ENCODE data around the gene GABPB1.

GABPB1 gene

GRCh38 chr15:50341616-50342136 lies 13.3 kb downstream of the GABPB1 start:
- H3K4me3 ChIP-seq (ENCODE audit: low read length): no peak overlapping the region
- no peaks in the 10 kb centered on the region for H3K36me3 ChIP-seq (ENCODE audit: control insufficient read depth, insufficient read depth, low read length, severe bottlenecking)
- no peaks in the 10 kb centered on the region for H3K27me3 ChIP-seq (replicated peaks; ENCODE audit: control insufficient read depth, insufficient read depth, low read length)
- no peaks in the 10 kb centered on the region for H3K9me3 ChIP-seq (ENCODE audit: control insufficient read depth, low read length)
- DNase-seq (ENCODE audit: low read depth): no peak
- H3K9ac ChIP-seq (ENCODE audit: low read length): no peak overlapping the region
- peaks cover 4% of the 10 kb centered on the region for H3K4me1 ChIP-seq (ENCODE audit: control insufficient read depth, insufficient read depth, low read length)

- peaks cover 4% of the 10 kb centered on the region for H3K4me1 ChIP-seq (ENCODE audit: control insufficient read depth, insufficient read depth, low read length)
- no peaks in the 10 kb centered on the region for H3K36me3 ChIP-seq (ENCODE audit: control insufficient read depth, insufficient read depth, low read length, severe bottlenecking)
- no peaks in the 10 kb centered on the region for H3K9me3 ChIP-seq (ENCODE audit: control insufficient read depth, low read length)
- H3K27me3 ChIP-seq (replicated peaks; ENCODE audit: control insufficient read depth, insufficient read depth, low read length): no peaks in the 10 kb centered on the region
- no peak for DNase-seq (ENCODE audit: low read depth)
- no peak overlapping the region for H3K4me3 ChIP-seq (ENCODE audit: low read length)
- no peak overlapping the region for H3K9ac ChIP-seq (ENCODE audit: low read length)
Observed at GRCh38 chr15:50340416-50340815, 14.6 kb downstream of the GABPB1 start.

GRCh38 chr15:50339717-50340116 lies 15.3 kb downstream of the GABPB1 start:
- no peak overlapping the region for H3K4me3 ChIP-seq (ENCODE audit: low read length)

GRCh38 chr15:50335251-50335650 lies 19.7 kb downstream of the GABPB1 start:
- Histone ChIP-seq H3K4me1 (ENCODE audit: control insufficient read depth, insufficient read depth, low read length) (peaks cover under 1% of the 10 kb centered on the region), H3K27me3 (replicated peaks; ENCODE audit: control insufficient read depth, insufficient read depth, low read length) (no peaks in the 10 kb centered on the region), H3K4me3 (ENCODE audit: low read length) (no peak overlapping the region), H3K9ac (ENCODE audit: low read length) (no peak overlapping the region), H3K9me3 (ENCODE audit: control insufficient read depth, low read length) (no peaks in the 10 kb centered on the region), H3K36me3 (ENCODE audit: control insufficient read depth, insufficient read depth, low read length, severe bottlenecking) (no peaks in the 10 kb centered on the region)
- DNase-seq (ENCODE audit: low read depth): no peak

More at GRCh38 chr15:50339717-50340116, 15.3 kb downstream of the GABPB1 start:
- H3K9ac ChIP-seq (ENCODE audit: low read length): no peak overlapping the region
- no peaks in the 10 kb centered on the region for H3K9me3 ChIP-seq (ENCODE audit: control insufficient read depth, low read length)
- no peaks in the 10 kb centered on the region for H3K36me3 ChIP-seq (ENCODE audit: control insufficient read depth, insufficient read depth, low read length, severe bottlenecking)
- no peaks in the 10 kb centered on the region for H3K27me3 ChIP-seq (replicated peaks; ENCODE audit: control insufficient read depth, insufficient read depth, low read length)
- peaks cover 4% of the 10 kb centered on the region for H3K4me1 ChIP-seq (ENCODE audit: control insufficient read depth, insufficient read depth, low read length)
- no peak for DNase-seq (ENCODE audit: low read depth)

GRCh38 chr15:50333229-50333628 lies 21.8 kb downstream of the GABPB1 start:
- Histone ChIP-seq H3K9me3 (ENCODE audit: control insufficient read depth, low read length) (no peaks in the 10 kb centered on the region), H3K4me1 (ENCODE audit: control insufficient read depth, insufficient read depth, low read length) (no peaks in the 10 kb centered on the region), H3K27me3 (replicated peaks; ENCODE audit: control insufficient read depth, insufficient read depth, low read length) (no peaks in the 10 kb centered on the region), H3K9ac (ENCODE audit: low read length) (no peak overlapping the region), H3K4me3 (ENCODE audit: low read length) (no peak overlapping the region), H3K36me3 (ENCODE audit: control insufficient read depth, insufficient read depth, low read length, severe bottlenecking) (no peaks in the 10 kb centered on the region)
- no peak for DNase-seq (ENCODE audit: low read depth)

GRCh38 chr15:50330921-50331320 lies 24.1 kb downstream of the GABPB1 start:
- Histone ChIP-seq H3K27me3 (replicated peaks; ENCODE audit: control insufficient read depth, insufficient read depth, low read length) (no peaks in the 10 kb centered on the region), H3K9ac (ENCODE audit: low read length) (no peak overlapping the region), H3K9me3 (ENCODE audit: control insufficient read depth, low read length) (no peaks in the 10 kb centered on the region), H3K36me3 (ENCODE audit: control insufficient read depth, insufficient read depth, low read length, severe bottlenecking) (no peaks in the 10 kb centered on the region), H3K4me3 (ENCODE audit: low read length) (no peak overlapping the region), H3K4me1 (ENCODE audit: control insufficient read depth, insufficient read depth, low read length) (no peaks in the 10 kb centered on the region)
- DNase-seq (ENCODE audit: low read depth): no peak

- no peak overlapping the region for H3K9ac ChIP-seq (ENCODE audit: low read length)
- no peaks in the 10 kb centered on the region for H3K9me3 ChIP-seq (ENCODE audit: control insufficient read depth, low read length)
- no peak for DNase-seq (ENCODE audit: low read depth)
- H3K27me3 ChIP-seq (replicated peaks; ENCODE audit: control insufficient read depth, insufficient read depth, low read length): no peaks in the 10 kb centered on the region
- no peaks in the 10 kb centered on the region for H3K4me1 ChIP-seq (ENCODE audit: control insufficient read depth, insufficient read depth, low read length)
- no peak overlapping the region for H3K4me3 ChIP-seq (ENCODE audit: low read length)
- no peaks in the 10 kb centered on the region for H3K36me3 ChIP-seq (ENCODE audit: control insufficient read depth, insufficient read depth, low read length, severe bottlenecking)
Observed at GRCh38 chr15:50328116-50328515, 26.9 kb downstream of the GABPB1 start.

GRCh38 chr15:50321680-50322210 lies 33.3 kb downstream of the GABPB1 start:
- Histone ChIP-seq H3K9ac (ENCODE audit: low read length) (no peak overlapping the region), H3K9me3 (ENCODE audit: control insufficient read depth, low read length) (no peaks in the 10 kb centered on the region), H3K36me3 (ENCODE audit: control insufficient read depth, insufficient read depth, low read length, severe bottlenecking) (no peaks in the 10 kb centered on the region), H3K27me3 (replicated peaks; ENCODE audit: control insufficient read depth, insufficient read depth, low read length) (no peaks in the 10 kb centered on the region), H3K4me3 (ENCODE audit: low read length) (no peak overlapping the region), H3K4me1 (ENCODE audit: control insufficient read depth, insufficient read depth, low read length) (no peaks in the 10 kb centered on the region)
- peak; percentile 18 for DNase-seq (ENCODE audit: low read depth)

GRCh38 chr15:50320504-50320903 lies 34.5 kb downstream of the GABPB1 start:
- H3K36me3 ChIP-seq (ENCODE audit: control insufficient read depth, insufficient read depth, low read length, severe bottlenecking): no peaks in the 10 kb centered on the region
- H3K4me3 ChIP-seq (ENCODE audit: low read length): no peak overlapping the region
- H3K27me3 ChIP-seq (replicated peaks; ENCODE audit: control insufficient read depth, insufficient read depth, low read length): no peaks in the 10 kb centered on the region
- no peak overlapping the region for H3K9ac ChIP-seq (ENCODE audit: low read length)
- DNase-seq (ENCODE audit: low read depth): no peak
- H3K9me3 ChIP-seq (ENCODE audit: control insufficient read depth, low read length): no peaks in the 10 kb centered on the region
- H3K4me1 ChIP-seq (ENCODE audit: control insufficient read depth, insufficient read depth, low read length): peaks cover 8% of the 10 kb centered on the region

- H3K36me3 ChIP-seq (ENCODE audit: control insufficient read depth, insufficient read depth, low read length, severe bottlenecking): no peaks in the 10 kb centered on the region
- no peak for DNase-seq (ENCODE audit: low read depth)
- H3K4me1 ChIP-seq (ENCODE audit: control insufficient read depth, insufficient read depth, low read length): peaks cover 8% of the 10 kb centered on the region
- H3K27me3 ChIP-seq (replicated peaks; ENCODE audit: control insufficient read depth, insufficient read depth, low read length): no peaks in the 10 kb centered on the region
- H3K4me3 ChIP-seq (ENCODE audit: low read length): no peak overlapping the region
- no peaks in the 10 kb centered on the region for H3K9me3 ChIP-seq (ENCODE audit: control insufficient read depth, low read length)
- H3K9ac ChIP-seq (ENCODE audit: low read length): peak overlapping the region; percentile 19
Observed at GRCh38 chr15:50318697-50319096, 36.3 kb downstream of the GABPB1 start.

GRCh38 chr15:50315814-50316630 lies 39.0 kb downstream of the GABPB1 start:
- DNase-seq (ENCODE audit: low read depth): peak; percentile 81

More at GRCh38 chr15:50315814-50316630, 39.0 kb downstream of the GABPB1 start:
- H3K27me3 ChIP-seq (replicated peaks; ENCODE audit: control insufficient read depth, insufficient read depth, low read length): no peaks in the 10 kb centered on the region
- no peak overlapping the region for H3K4me3 ChIP-seq (ENCODE audit: low read length)
- H3K9ac ChIP-seq (ENCODE audit: low read length): peak overlapping the region; percentile 54
- no peaks in the 10 kb centered on the region for H3K36me3 ChIP-seq (ENCODE audit: control insufficient read depth, insufficient read depth, low read length, severe bottlenecking)
- peaks cover 8% of the 10 kb centered on the region for H3K4me1 ChIP-seq (ENCODE audit: control insufficient read depth, insufficient read depth, low read length)
- no peaks in the 10 kb centered on the region for H3K9me3 ChIP-seq (ENCODE audit: control insufficient read depth, low read length)

Measured in adipocyte (in vitro differentiated cells).